ENCODE data around the gene OPRL1. TPM values are rescaled to one million over a fixed set of nuclear protein-coding genes. Genes with fewer than 3 reads are reported as not detected.

OPRL1 gene
- total RNA-seq, 4 donors from 2014 or later, result 0.15 to 0.88 (median 0.28) TPM

DNA sequence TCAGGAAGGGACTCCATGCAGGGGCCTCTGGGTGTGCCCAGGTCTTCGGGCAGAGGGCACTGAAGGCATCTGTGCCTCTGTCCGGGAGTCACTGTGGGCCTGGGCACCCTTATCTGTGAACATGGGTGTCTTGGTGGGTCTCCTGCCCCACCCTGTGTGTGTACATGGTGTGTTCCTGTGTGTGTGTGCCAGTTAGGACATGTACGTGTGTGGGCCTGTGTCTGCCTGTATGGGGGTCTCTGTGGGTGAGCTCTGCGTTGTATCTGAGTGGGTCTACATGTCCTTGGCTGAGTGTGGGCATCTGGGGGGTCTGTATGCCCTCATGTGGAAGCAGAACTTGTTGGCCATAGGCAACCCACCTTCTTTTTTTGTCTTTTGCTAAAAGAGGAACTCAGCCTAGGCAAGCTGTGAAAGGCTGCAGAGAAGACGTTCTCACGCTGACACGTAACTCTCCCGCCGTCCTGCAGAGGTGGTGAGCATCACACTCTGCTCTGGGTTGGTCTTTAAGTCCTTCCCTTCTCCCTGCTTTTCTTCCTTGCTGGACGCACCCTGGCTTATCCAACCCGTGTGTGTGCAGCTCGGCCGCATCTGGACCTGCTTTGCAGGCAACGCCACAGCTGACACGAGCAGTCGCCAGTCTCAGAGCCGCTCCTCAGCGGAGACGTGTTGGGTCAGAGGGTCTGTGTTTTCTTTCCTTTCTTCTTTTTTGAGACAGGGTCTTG is 28.0 kb downstream of the OPRL1 start:
- H3K4me3 ChIP-seq (ENCODE audit: low read depth, poor library complexity, severe bottlenecking), result no peak overlapping the region
- intact Hi-C loops (cut with DNase I; ENCODE audit: low total_unique reads), result no loop called here
- peak in 1 of 2 donors; percentile 77 for DNase-seq (ENCODE audit: low spot score in 2 of 2)
- WGBS, 2 donors, result 60 to 63% methylated on average over 18 to 19 of the region's 19 CpGs
- TF ChIP-seq, protein P1, sequence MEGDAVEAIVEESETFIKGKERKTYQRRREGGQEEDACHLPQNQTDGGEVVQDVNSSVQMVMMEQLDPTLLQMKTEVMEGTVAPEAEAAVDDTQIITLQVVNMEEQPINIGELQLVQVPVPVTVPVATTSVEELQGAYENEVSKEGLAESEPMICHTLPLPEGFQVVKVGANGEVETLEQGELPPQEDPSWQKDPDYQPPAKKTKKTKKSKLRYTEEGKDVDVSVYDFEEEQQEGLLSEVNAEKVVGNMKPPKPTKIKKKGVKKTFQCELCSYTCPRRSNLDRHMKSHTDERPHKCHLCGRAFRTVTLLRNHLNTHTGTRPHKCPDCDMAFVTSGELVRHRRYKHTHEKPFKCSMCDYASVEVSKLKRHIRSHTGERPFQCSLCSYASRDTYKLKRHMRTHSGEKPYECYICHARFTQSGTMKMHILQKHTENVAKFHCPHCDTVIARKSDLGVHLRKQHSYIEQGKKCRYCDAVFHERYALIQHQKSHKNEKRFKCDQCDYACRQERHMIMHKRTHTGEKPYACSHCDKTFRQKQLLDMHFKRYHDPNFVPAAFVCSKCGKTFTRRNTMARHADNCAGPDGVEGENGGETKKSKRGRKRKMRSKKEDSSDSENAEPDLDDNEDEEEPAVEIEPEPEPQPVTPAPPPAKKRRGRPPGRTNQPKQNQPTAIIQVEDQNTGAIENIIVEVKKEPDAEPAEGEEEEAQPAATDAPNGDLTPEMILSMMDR (IDR thresholded peaks at IDR 0.05), result no peak

DNA sequence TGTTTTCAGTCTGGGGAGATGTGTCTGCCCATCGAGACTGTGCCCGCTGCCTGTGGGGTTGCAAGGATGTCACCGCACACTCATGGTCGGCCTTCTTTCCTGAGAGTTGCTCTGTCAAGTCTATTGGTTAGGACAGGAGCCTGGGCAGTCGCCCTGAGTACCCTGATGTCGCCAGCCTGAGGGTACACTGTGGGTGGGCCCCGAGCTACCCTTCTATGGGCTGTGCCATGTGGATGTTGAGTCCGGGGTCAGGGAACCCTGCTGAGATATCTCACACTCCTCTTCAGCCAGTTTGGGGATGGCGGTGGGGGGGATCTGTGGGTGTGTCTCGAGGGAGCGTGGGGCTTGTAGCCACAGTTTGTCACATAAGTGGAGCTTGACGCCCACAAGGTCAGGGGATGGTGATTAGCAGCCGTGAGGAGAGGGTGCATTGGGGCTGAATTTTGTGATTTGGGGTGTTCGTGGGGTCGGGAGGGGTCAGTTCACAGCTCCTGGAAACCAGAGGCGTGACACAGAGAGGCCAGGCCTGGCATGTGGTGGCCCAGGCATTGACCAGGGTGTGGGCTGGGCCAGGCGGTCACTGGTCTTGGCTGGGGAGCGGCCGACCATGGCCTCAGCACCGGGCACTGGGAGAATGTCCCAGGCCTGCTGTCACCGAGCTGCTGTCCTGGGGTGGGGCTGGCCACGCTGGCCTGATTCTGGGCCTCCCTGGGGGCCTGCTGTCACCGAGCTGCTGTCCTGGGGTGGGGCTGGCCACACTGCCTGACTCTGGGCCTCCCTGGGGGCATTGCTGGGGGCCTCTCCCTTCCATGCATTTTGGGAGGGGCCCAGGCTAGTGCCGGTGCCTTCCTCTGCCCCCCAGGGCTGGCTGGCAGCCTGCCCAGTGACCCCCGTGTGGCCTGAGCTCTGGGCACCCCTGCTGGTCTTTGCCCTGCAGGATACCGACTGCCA is 29.1 kb downstream of the OPRL1 start:
- H3K4me3 ChIP-seq (ENCODE audit: low read depth, poor library complexity, severe bottlenecking), result no peak overlapping the region
- intact Hi-C loops (cut with DNase I; ENCODE audit: low total_unique reads), result no loop called here
- peak in 1 of 2 donors; percentile 76 for DNase-seq (ENCODE audit: low spot score in 2 of 2)
- TF ChIP-seq POLR2A (IDR thresholded peaks at IDR 0.05), result no peak
- whole genome bisulfite sequencing, 2 donors, result 82 to 83% methylated on average over 22 of the region's 26 CpGs

DNA sequence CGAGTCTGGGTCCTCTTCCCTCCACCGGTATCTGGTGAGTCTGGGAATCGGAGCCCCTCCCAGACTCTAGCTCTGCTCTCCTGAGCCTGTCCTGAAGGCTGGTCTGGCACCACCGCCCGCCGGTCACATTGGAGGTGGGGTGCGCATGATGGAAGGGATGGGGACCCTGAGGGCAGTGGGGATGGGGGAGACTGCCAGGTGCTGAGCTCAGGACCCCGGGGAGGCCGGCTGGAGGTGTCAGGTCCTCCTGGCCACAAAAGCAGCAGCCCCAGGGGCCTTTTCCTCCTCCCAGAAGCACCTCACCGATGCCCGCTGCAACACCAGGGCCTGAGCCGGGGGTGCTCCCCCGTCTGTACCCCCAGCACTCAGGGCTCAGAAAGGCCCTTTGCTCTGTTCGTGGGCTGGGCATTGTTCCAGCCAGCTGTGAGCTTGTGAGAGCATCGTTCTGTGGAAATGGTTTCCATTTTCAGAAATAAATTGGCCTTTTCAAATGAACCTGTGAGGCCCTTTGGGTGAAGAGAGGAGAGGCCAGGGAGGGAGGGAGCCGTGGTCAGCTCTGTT is 30.0 kb downstream of the OPRL1 start:
- DNase-seq (ENCODE audit: low spot score in 2 of 2), result peak in 1 of 2 donors; percentile 78
- intact Hi-C loops (cut with DNase I; ENCODE audit: low total_unique reads), result no loop called here
- TF ChIP-seq, protein P1 (IDR thresholded peaks at IDR 0.05), result no peak
- no peak for TF ChIP-seq POLR2A (IDR thresholded peaks at IDR 0.05)
- 65 to 72% methylated on average over 13 of the region's 16 CpGs for WGBS, 2 donors
- H3K4me3 ChIP-seq (ENCODE audit: low read depth, poor library complexity, severe bottlenecking), result no peak overlapping the region

DNA sequence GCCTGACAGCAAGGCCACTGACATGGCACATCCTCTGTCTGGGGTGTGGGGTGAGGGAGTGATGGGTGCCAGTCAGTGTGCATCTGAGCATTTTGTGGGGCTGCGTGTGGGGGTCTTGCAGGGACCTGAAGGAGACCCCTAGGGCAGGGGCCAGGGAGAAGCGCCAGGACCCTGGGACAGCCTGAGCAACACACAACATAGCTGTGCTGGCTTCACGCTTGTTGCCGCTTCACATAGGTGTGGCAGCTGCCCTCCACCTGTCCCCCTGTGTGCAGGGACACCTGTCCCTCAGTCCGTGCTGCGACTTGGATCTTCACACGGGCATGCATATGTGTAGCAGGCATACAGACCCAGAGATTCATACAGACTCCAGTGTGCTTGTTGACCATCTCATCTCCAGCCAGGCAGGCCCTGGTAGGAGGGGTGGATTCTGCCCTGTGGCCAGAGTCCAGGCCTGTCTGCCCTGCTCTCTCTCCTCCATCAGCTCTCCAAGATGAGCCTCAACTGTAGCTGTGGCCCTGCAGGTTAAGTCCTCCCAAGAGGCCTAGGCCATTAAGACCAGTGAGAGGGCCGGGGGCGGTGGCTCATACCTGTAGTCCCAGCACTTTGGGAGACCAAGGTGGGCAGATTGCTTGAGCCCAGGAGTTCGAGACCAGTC is 30.7 kb downstream of the OPRL1 start:
- TF ChIP-seq POLR2A (IDR thresholded peaks at IDR 0.05), result no peak
- TF ChIP-seq, protein P1 (IDR thresholded peaks at IDR 0.05), result no peak
- DNase-seq (ENCODE audit: low spot score in 2 of 2), result peak in 1 of 2 donors; percentile 54
- intact Hi-C loops (cut with DNase I; ENCODE audit: low total_unique reads), result no loop called here
- H3K4me3 ChIP-seq (ENCODE audit: low read depth, poor library complexity, severe bottlenecking), result no peak overlapping the region
- 91 to 94% methylated on average over 10 of the region's 10 CpGs for WGBS, 2 donors

DNA sequence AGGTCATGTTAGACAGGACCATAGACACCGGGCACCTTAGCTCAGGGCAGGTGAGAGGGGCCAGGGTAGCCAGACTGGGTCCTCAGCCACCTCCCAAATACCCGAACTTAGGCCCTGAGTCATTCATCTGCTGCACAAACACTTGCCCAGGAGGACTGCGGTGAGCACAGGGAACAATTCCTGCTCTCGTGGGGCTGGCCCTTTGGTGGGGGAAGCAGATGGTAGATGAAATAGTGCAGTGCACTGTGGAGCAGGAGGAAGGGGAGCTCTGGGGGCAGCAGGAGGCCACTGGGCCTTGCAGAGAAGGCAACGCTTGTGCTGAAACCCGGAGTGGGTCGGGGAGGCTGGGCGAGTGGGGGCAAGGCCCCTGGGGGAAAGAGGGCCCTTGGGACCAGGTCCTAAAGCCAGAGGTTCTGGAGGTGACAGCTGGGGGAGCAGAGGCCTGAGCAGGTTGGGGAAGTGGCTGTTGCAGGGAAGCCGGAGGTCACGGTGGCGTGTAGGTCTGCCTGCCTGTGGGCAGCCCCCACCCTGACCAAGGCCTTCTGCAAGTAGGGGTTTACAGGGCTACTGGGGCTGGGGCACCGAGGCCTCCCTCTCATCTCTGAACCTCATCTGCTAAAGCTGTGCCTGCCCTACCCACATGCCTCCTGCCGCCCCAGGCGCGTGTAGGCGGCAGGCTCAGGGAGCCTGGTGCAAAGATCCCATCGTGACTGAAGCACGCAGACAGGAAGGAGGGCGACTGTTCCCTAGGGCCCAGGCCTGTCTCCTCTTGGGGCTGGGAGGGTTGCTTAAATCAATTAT is 32.2 kb downstream of the OPRL1 start:
- peak in 1 of 2 donors; percentile 81 for DNase-seq (ENCODE audit: low spot score in 2 of 2)
- H3K4me3 ChIP-seq (ENCODE audit: low read depth, poor library complexity, severe bottlenecking), result no peak overlapping the region
- intact Hi-C loops (cut with DNase I; ENCODE audit: low total_unique reads), result no loop called here
- TF ChIP-seq POLR2A (IDR thresholded peaks at IDR 0.05), result no peak
- TF ChIP-seq, protein P1 (IDR thresholded peaks at IDR 0.05), result no peak
- WGBS, 2 donors, result 76 to 78% methylated on average over 19 of the region's 19 CpGs

Measured in lower leg skin (tissue), 4 donors.